ENCODE data around the gene HARBI1.

HARBI1 gene

GRCh38 chr11:46560300-46560991 lies 56.6 kb downstream of the HARBI1 start:
- Histone ChIP-seq H3K36me3 (ENCODE audit: insufficient read depth, low read length) (no peaks in the 10 kb centered on the region), H3K9ac (ENCODE audit: low read depth, low read length) (no peak overlapping the region), H3K4me1 (ENCODE audit: insufficient read depth, low read length) (peaks cover 4% of the 10 kb centered on the region), H3K9me3 (ENCODE audit: control insufficient read depth, insufficient read depth, low read length) (no peaks in the 10 kb centered on the region)

- Histone ChIP-seq H3K36me3 (ENCODE audit: insufficient read depth, low read length) (no peaks in the 10 kb centered on the region), H3K9me3 (ENCODE audit: control insufficient read depth, insufficient read depth, low read length) (no peaks in the 10 kb centered on the region), H3K4me1 (ENCODE audit: insufficient read depth, low read length) (peaks cover 10% of the 10 kb centered on the region), H3K9ac (ENCODE audit: low read depth, low read length) (no peak overlapping the region)
Measured at GRCh38 chr11:46559815-46560214, 57.2 kb downstream of the HARBI1 start.

- Histone ChIP-seq H3K4me1 (ENCODE audit: insufficient read depth, low read length) (peaks cover 24% of the 10 kb centered on the region), H3K36me3 (ENCODE audit: insufficient read depth, low read length) (no peaks in the 10 kb centered on the region), H3K9ac (ENCODE audit: low read depth, low read length) (no peak overlapping the region), H3K9me3 (ENCODE audit: control insufficient read depth, insufficient read depth, low read length) (no peaks in the 10 kb centered on the region)
Measured at GRCh38 chr11:46557684-46558151, 59.3 kb downstream of the HARBI1 start.

GRCh38 chr11:46555267-46556054 lies 61.6 kb downstream of the HARBI1 start:
- Histone ChIP-seq H3K4me1 (ENCODE audit: insufficient read depth, low read length) (peaks cover 24% of the 10 kb centered on the region), H3K9ac (ENCODE audit: low read depth, low read length) (no peak overlapping the region), H3K36me3 (ENCODE audit: insufficient read depth, low read length) (no peaks in the 10 kb centered on the region), H3K9me3 (ENCODE audit: control insufficient read depth, insufficient read depth, low read length) (no peaks in the 10 kb centered on the region)

- no peaks in the 10 kb centered on the region for H3K9me3 ChIP-seq (ENCODE audit: control insufficient read depth, insufficient read depth, low read length)
- no peak overlapping the region for H3K9ac ChIP-seq (ENCODE audit: low read depth, low read length)
- peaks cover 24% of the 10 kb centered on the region for H3K4me1 ChIP-seq (ENCODE audit: insufficient read depth, low read length)
- H3K36me3 ChIP-seq (ENCODE audit: insufficient read depth, low read length), result no peaks in the 10 kb centered on the region
Measured at GRCh38 chr11:46554213-46555147, 62.5 kb downstream of the HARBI1 start.

- no peaks in the 10 kb centered on the region for H3K9me3 ChIP-seq (ENCODE audit: control insufficient read depth, insufficient read depth, low read length)
- H3K36me3 ChIP-seq (ENCODE audit: insufficient read depth, low read length), result no peaks in the 10 kb centered on the region
- no peak overlapping the region for H3K9ac ChIP-seq (ENCODE audit: low read depth, low read length)
- H3K4me1 ChIP-seq (ENCODE audit: insufficient read depth, low read length), result peaks cover 24% of the 10 kb centered on the region
Measured at GRCh38 chr11:46553814-46554212, 63.2 kb downstream of the HARBI1 start.
